Right renal cortex interstitium (tissue), 3 donors: ENCODE measurements around the gene ZDHHC14. TPM values are rescaled to one million over a fixed set of nuclear protein-coding genes. Genes with fewer than 3 reads are reported as not detected.

Experiments
- DNase-seq, 3 donors: peaks; one replicate each; pipeline ENCODE4 v3.0.0-alpha.2; 2013; ENCODE audit warnings: low read depth in 3 of 3, low spot score in 2 of 3
- polyA plus RNA-seq, 3 donors: library from polyadenylated mRNA; unstranded; fragments of 120-200 nt; gene quantifications; one replicate each; pipeline ENCODE4 v1.2.1, GENCODE V29; 2013; ENCODE audit not compliant: insufficient read length in 3 of 3

ZDHHC14 gene
- polyA plus RNA-seq, 3 donors = 15.9 to 19.5 (median 18.5) TPM

GRCh38 chr6:157530126-157530525, 149.1 kb downstream of the ZDHHC14 start:
- DNase-seq = no peak

GRCh38 chr6:157530724-157531168, 149.8 kb downstream of the ZDHHC14 start:
- DNase-seq = no peak

DNA sequence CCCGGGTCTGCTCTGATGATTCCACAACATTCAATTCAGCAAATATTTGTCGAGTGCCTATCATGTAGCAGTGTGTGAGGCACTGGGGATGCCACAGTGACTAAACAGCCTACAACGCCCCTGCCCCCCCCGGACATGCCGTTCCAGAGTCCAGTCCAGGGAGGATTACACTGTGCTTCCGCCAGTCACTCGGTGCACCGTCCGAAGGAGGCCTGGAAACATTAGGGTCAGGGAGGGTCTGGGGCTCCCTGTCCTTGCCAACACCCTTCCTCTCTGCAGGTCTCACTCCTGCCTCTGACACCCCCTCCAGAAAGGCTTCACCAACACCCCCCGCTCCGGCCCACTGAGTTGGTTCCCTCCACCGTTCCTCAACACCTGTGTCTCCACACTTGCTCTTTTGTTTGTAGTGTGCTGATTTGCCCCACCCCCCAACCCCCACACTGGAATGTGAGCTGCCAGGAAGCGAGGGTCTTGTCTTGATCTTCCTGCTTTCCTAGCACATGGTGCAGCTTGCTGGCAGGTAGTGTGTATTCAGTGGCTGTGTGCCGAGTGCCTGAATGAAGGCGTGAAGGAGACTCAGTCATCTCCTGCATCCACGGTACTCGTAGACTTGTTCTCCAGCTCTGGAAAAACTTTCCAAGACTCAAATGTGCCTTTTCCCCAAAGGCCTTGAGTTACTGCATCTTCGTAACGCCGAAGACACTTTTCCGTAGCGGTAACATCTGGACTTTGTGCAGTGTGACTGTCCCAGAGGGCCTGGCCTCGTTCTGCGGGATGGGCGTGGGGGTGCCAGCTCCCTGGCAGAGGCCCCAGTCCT, 150.4 kb downstream of the ZDHHC14 start:
- no peak for DNase-seq

DNA sequence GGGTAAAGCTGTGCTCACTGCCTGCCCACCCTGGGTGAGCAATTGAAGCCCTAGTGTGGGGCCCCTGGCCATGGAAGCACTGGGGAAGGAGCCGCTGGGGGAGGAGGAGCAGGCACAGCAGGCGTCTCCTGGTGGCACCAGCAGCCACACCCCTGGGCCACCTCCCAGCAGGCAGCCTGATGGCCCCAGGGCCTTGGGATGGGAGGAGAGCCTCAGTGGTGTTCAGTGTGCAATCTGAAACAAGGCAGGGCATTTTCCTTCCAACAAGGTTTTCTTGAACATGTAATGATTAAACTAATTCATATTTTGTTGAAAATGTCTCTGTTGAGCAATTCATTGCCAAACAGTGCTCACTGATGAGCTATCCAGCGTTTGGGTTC, 151.0 kb downstream of the ZDHHC14 start:
- no peak for DNase-seq

- no peak for DNase-seq
Observed at GRCh38 chr6:157533048-157533871, 152.3 kb downstream of the ZDHHC14 start.

DNA sequence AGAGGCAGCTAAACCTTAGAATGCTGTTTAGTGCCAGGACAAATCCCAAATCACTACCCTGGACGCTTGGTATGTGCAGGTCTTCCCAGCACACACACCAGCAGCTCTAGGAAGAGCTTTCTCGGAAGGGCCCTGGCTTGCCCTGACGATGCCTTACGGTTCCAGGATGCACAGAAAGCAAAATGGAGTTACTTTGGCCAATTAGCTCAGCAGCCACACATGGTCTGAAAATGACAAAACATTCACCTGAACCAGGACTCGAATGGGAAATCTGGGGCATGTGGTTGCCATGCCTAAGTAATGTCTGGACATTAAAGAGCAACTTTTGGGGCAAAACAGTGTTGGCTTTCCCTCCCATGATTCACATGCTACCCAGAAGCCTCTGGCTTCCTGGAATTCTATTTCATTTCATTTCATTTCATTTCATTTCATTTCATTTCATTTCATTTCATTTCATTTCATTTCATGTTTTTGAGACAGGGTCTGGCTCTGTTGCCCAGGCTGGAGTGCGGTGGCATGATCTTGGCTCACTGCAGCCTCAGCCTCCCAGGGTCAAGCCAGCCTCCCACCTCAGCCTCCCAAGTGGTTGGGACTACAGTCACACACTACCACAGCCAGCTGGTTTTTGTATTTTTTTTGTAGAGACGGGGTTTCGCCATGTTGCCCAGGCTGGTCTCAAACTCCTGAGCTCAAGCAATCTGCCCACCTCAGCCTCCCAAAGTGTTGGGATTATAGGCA, 153.3 kb downstream of the ZDHHC14 start:
- no peak for DNase-seq

DNA sequence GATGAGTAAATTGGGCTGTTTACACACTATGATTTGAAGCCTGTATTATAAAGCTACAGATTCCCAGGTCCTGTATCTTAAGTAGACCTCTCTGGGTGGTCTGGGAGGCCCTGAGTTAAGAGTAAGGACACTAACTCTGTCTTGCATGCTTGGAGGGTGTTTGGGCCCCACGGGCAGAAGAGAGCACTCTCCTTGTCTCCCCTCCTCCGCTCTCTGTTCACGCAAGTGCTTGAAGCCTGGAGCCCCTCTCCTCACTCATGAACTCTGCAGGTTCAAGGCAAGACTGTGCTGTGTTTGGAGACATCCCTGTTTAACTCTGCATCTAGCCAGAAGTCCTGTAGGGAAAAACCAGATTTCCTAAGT, 154.0 kb downstream of the ZDHHC14 start:
- no peak for DNase-seq

- DNase-seq = no peak
Observed at GRCh38 chr6:157535340-157536222, 154.6 kb downstream of the ZDHHC14 start.

GRCh38 chr6:157536223-157536545, 155.2 kb downstream of the ZDHHC14 start:
- no peak for DNase-seq

GRCh38 chr6:157537556-157537955, 156.6 kb downstream of the ZDHHC14 start:
- DNase-seq = no peak

GRCh38 chr6:157538168-157538567, 157.2 kb downstream of the ZDHHC14 start:
- DNase-seq = no peak

GRCh38 chr6:157538698-157539097, 157.7 kb downstream of the ZDHHC14 start:
- no peak for DNase-seq

DNA sequence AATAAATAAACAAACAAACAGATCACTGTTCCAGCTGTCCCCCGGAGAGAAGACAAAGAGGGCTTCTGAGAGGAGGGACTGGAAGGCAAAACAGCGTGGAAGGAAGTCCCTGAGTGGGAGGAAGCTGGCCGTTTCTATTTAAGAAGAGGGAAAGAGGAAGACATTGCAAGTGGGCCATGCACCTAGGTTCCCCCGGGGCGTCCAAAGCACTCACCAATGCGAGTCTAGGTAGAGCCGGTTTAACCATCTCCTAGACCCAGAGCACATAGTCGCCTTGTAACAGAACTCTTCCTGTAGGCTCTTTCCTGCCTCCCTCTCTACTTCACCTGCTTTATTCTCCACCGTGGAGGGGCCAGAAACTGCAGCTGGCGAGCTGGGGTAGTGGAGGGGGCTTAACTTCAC, 158.4 kb downstream of the ZDHHC14 start:
- DNase-seq = no peak

DNA sequence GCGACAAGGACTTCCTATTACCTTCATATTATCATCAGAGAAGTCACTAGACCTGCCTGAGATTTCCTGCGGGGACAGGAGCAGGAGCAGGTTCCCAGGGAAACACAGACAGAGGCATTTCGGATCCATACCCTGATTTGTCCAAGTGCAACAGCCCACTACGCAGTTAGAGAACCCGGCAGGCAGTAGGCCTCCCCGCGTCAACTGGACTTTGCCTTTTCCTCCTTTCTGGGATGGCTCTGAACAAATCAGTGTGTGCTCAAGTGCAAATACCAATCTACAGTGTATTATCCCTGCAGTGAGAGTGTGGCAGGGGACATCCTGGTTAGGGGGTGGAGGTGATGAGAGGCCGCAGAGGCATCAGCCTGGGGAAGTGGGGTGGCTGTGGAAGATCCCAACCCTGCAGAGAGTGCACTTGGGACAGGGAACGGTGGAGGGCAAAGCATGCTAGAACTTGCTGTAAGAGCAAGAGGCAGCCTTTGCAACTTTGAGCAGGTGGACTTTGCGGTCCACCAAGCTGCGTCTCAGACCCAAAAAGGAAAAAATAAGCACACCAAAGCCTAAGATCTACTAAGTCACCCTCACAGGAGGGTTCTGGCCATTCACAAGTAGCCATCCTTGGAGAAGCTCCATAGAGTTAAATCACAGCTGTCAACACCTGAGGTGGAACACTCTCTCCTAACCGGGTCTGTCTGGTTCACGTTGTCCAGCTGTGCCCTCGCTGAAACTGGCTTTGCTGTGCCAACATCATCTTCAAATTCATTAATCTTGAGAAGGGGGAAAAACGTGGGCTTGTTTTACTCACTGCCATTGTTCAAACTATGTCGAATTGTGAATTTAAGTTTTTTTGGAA, 159.1 kb downstream of the ZDHHC14 start:
- DNase-seq = no peak

DNA sequence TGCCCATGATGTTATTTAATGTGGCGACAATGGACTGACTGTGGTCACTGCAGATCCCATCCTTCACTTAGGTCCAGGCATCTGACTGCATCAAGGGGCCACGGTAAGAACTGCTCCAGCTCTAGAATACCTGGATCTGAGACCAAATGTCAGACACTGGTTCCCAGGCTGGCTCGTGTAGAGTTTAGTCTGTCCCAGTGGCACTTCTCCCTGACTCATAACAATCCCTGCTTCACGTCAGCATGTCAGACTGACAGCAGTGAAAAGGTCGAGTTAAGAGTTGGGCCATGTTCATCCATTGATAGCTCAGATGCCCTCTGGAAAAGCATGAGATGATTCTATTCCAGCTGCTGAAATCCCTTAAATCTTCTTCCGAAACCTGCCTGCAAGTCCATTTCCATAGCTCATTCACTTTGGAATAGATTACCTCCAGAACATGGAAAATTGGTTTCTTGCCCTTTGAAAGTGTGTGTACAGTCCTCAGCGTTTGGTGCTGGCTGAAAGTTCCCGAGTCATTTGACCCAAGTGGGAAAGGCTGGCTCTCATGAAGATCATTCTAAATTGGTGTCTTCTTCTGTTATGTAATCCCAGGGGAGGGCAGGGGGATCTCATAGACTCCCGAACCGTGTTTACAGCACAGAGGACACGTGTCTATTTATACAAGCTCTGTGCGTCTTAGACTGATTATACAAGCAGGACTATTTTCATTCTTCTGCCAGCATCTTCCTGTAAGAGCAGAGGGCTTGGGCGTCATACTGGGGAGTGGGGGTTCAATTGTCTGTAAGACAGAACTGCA, 160.8 kb downstream of the ZDHHC14 start:
- DNase-seq = no peak

DNA sequence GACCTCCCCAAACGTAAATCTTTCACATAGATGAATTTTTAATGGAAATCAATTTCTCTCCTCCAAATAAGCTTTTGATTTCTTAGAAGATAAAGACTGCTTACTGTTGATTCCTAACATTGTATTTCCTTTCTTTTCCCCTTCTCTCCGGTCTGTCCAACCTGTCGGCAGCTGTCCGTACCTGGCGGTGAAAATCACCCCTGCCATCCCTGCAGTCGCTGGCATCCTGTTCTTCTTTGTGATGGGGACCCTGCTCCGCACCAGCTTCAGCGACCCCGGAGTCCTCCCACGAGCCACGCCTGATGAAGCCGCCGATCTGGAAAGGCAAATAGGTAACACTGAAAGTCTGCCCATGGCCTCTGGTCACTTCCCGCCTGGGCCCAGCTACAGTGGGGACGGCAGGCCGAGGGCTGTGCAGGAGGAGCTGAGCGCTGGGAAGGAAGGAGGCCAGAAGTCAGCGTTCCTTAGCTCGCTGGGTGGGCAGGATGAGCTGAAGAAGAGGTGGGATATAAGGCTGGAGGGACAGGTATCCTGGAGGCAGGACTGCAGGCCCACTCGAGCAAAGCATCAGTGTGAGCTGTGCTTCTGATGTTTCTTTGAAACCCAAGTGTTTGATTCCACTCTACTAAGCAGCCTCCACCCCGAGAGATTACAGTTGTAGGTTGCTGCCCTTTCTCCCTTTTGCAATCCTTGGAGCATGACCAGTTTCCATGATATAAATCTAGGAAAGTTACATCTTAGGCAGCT, 161.6 kb downstream of the ZDHHC14 start:
- DNase-seq = no peak

GRCh38 chr6:157546321-157546720, 165.3 kb downstream of the ZDHHC14 start:
- DNase-seq = no peak

- DNase-seq = no peak
Observed at GRCh38 chr6:157547112-157547511, 166.1 kb downstream of the ZDHHC14 start.
